GM21367 (cell line): ENCODE measurements around the gene KAT6B.
A peak's percentile ranks its signal among the peaks of the same experiment; 100 is the strongest.

Experiments used
- ATAC-seq: cut with Tn5 transposase; IDR thresholded peaks from one replicate; pipeline ENCODE4 v1.9.1; 2021; ENCODE audit not compliant: unreplicated experiment

KAT6B gene

DNA sequence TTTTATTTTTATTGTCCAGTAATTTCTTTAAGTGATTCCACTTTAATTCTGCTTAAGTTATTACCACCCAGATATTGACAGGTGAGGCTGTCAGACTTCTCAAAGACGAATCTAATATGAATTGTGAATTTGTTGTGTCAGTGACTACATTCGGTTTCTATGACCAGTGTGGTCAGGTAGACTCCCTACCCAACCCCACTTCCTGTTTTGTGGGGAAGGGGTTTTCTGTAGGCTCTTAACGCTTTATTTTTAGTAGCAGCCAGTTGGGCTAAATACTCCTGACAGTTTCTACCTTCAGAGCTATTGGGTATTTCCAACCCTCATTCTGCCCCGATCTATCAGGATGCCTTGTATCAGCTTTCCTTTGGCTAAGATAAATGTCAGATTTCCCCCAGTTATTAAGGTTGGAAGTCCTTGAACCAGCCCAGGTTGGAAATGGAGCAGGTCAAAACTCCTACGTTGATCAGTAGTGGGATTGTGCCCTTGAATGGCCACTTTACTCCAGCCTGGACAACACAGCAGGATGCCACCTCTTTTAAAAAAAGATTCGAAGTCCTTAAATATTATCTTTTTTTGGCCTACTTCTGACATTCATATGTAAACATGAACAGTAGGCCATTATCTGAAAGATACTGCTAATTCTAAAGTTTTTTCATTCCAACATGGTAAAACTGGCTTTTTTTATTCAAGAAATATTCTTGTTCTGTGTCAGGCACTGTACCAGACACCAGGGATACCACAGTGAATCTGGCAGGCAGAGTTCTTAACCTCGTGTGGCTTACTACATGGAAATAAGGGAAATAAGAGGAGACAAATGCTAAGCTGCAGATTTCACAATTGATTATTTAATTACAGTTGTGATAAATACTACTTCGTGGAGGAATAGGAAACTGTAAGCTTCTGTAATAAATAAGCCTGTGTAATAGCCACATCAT is 151.8 kb downstream of the KAT6B start:
- ATAC-seq, result peak; percentile 69

DNA sequence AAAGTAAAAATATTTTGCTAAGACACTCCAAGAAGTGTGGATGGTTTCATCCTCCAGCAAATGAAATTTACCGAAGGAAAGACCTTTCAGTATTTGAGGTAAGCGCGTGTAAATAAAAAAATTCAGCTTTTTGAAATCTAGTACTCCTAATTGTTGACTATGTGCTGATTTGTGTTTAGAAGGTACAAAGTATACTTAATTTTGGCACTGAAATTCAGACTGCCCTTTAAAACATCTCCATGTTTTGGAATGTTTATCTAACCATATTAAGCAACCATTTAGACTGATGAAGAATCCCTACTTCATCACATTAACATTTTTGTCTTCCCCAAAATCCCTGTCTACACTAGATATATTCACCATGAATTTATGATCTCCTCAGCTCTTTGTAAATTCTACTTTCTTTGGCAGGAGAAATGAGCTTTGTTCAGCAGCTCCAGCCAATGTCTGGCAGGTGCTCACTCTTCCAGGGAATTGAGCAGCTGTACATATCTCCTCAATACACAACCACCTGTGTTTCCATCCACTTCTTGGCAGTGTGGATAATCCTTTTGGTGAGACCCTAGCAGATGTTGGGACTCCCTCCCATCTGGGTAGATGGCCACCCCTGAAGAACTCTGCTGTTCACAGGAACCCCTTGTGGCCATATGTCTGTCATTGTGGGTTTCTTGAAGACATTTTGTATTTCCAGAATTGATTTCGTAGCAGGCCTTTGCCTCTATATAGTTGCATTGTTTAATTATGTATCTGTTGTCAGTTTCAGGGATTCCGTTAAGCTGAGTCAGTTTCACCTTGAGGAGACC is 155.6 kb downstream of the KAT6B start:
- no peak for ATAC-seq

DNA sequence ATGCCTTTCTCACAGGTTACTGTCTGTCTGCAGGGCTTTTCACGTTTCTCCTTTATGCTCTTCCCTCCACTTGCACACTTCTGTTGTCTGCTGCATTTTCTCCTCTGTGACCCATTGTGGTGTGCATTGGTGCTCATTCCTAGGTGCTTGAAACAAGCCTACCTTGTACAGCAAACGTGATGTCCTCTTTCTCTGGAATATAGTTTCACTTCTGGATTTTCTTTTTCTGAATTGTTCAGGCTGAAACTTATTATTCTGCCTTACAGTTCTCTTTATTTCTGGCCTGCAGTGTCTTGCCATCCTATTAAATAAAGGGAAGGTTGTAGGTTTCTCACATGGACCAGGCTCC is 156.2 kb downstream of the KAT6B start:
- no peak for ATAC-seq

DNA sequence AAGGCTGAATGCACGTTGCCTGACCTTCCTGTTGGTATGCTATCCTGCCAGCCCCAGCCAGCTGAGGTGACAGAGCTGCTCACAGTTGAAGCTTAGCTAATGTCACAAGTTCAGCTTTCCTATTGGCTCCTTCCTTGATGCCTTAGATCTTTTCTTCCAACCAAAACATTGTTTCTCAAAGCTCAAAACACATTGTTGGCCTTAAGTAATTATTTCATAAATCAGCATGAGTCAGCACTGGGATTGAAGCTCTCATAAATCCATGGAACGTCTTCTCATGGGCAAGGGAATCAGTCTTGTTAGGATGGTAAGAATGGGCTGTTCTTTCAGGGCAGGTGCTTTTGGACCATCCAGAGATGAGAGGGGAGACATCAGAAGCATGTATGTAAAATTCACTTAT is 157.0 kb downstream of the KAT6B start:
- ATAC-seq, result no peak

DNA sequence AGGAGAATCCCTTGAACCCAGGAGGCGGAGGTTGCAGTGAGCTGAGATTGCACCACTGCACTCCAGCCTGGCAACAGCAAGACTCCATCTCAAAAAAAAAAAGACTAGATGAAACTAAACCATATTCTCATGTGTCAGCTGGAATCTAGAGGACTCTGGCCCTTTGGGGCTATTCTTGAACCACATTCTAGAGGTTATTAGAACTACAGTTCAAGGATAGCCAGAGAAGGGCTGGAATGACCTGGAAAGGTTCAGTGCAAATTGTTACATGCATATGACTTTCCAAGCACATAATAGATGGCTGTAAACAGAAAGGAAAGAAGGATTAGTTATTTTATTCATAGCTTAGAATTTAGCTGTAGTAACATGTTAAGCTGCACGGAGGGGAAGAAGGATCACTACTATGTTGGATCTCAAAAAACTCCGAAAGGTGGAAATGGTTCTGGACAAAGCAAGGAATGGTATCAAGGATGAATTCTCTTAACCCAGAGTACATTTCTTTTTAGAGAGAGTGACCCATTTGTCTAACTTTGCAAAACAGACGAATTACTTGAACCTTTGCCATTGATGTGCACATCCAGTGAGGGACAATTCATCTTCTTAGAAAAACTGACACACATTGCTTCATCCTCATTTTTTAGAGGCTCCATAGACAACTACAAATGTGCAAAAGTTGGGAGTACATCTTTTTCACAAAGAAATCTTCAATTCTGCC is 161.1 kb downstream of the KAT6B start:
- no peak for ATAC-seq

DNA sequence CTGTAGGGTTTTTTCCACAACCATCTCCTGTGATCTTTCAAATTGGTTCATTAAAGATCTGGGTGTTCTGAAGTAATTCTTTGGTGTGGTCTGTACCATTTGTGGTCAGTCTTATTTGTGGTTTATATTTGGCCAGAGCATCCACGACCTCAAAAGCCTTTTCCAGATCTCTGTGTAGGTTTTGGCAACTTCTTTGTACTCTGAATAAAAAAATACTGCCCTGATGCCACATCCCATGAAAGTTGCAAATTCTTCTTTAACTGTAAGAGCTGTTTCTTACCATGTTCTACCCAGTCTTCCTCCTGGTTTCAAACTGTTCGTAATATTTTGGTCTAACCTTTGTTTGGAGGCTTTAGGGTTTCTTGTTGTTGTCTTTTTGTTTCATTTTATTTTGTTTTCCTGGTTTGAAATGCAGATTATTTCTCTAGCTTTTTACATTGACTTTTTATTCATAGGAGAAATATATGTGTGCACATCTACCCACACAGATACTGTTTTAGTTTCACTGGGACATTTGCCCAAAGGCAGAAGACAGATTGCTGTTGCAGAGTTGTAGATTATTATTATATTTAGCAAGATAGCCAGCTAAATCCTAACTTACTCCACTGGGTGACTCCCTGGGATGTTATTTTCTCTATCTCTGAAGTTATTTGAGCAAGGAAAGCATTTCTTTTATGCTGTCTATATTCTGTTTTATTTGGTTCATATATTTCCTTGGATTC is 161.8 kb downstream of the KAT6B start:
- ATAC-seq, result no peak

DNA sequence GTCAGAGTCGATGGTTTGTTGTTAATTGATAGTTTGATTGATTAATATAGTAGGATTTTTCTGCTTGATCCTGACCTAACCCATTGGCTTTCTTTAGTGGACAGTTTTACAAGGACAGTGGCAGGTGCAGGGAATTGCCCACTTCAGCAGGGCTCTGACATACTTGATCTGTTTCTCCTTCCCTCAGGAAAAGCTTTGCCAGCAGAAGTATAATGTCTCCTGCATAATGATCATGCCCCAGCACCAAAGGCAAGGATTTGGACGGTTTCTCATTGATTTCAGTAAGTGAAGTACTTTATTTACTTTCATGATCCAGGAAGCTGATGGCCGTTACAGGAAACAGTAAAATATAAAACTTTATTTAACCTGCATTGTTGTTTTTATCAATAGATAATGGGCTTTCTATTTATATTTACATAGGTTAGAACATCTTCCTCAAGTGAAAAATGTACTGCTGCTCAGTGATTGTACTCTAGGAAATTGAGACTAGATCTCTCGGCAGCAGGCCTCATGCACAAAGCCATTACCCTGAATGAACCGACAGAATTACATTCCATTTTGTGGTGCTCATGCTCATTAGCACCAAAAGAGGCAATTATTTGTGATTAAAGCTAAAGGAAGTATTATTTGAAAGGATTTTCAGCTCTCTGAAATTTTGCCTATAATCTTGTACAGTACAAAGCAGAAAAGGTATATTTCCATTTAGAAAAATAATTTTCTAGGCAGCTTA is 162.6 kb downstream of the KAT6B start:
- ATAC-seq, result no peak

DNA sequence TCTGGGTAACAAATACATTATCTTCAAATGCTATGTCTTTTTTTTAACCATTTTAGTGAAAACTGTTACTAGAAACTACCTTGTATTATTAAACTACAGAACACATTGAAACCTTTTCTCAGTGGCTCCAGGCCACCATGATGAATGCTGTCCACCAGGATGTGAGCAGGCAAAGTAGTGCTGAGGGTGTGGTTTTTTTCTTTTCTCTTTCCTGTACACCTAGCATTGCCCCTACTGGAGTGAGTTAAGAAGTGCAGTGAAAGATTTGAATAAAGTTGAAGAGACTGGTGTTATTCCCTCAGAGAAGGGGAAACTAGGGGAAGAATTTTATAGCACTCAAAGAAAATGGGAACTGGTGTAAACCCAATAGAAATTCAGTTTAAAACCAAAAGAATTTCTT is 165.0 kb downstream of the KAT6B start:
- ATAC-seq, result no peak

DNA sequence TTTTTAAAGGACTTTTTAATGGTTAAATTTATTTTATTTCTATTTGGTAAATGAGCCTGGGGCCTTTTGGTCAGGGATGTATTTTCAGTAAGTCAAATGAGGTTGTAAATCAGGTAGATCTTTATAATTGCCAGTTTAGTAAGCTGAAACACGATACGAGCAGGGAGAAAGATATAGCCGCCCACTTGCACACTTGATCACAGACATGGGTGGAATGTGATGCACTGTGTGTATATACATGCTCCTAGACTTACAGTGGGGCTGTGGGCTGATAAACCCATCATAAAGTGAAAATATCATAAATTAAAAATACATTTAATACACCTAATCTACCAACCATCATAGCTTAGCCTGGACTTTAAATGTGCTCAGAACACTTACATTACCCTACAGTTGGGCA is 165.7 kb downstream of the KAT6B start:
- no peak for ATAC-seq

DNA sequence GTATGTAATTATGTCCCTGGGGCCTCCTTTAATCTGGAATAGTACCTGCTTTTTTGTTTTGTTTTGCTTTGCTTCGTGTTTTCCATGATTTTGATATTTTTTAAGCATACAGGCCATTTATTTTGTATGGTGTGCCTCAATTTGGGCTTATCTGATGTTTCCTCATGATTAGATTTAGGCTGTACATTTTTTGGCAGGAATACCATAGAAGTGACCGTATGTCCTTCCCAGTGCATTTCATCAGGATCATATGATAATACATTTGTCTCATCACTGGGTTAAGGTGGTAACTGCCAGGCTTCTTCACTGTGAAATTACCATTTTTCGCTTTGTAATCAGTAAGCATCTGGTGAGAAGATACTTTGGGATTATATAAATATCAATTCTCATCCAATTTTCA is 167.2 kb downstream of the KAT6B start:
- ATAC-seq, result no peak

DNA sequence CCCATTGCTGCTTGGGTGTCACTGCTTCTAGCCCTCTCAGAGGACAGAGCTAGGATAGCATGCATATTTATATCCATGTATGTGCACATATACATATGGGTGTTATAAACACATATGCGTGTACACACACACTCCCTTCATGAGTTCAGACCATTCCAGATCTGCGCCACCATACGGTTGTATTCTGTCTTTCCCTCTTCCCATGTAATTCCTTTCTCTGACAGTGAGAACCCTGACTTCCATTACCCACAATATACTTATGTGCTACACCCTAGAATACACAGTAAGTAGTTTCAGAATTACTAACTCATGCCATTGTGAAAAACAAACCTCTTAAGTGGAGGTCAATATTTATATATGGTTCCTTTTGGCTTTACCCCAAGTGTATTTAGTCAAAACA is 168.5 kb downstream of the KAT6B start:
- no peak for ATAC-seq

DNA sequence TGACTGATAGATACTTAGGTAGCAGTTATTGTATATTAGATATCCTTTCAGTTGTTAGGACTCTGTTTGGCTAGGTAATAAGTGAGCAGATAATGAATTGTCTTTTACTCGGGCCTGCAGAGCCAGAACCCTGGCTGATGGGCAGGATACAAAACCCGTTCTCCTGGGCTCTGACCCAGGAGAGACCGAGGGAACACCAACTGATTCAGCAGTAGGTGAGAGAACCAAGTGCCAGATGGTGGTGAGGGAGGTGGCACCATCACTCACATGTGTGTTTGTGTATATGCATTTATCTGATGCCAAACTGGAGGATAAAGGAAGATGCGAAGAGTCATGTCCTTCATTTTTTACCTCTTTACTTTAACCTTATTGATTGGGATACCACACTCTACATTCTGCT is 169.4 kb downstream of the KAT6B start:
- ATAC-seq, result no peak

DNA sequence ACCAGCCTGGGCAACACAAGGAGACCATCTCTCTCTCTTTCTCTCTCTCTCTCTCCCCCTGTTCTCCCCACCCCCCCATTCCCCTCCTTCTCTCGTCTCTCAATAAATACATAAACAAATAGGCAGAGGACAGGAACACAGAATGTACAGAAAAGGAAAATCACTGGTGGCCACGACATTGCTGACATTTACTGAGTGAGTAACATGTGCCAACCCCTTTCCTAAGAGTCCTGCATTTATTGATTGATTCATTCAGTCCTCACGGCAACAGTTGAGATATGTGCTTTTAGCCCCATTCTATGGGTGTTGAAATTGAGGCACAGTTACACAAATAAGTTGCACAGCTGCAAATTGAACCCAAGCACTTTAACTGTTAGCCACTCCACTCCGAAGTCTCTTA is 170.8 kb downstream of the KAT6B start:
- ATAC-seq, result no peak

DNA sequence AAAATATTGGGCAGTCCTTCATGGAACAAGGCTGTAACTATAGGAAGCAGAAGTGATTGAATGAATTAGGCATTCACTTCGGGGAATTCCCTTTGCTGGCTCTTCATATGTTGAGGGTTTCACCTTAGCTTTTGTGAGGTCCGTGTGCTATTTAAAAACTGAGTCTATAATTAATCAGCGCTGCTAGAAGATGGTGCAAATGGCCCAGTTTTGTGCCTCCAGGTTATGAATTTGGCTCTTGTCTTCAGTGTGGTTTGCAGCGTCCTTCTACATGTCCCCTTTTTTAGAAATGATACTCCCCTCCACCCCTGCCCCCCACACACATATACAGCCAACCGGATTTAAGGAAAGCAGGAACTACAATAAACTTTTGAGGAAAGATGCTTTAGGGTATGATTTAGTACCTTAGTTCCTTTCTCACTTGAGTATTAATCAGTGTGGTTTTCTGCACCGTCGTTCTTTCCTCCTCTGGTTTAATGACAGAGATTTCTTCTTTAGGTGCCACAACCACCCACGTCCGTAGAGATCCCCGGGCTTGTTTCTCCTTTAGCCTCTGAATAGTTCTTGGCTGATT is 174.4 kb downstream of the KAT6B start:
- ATAC-seq, result no peak

DNA sequence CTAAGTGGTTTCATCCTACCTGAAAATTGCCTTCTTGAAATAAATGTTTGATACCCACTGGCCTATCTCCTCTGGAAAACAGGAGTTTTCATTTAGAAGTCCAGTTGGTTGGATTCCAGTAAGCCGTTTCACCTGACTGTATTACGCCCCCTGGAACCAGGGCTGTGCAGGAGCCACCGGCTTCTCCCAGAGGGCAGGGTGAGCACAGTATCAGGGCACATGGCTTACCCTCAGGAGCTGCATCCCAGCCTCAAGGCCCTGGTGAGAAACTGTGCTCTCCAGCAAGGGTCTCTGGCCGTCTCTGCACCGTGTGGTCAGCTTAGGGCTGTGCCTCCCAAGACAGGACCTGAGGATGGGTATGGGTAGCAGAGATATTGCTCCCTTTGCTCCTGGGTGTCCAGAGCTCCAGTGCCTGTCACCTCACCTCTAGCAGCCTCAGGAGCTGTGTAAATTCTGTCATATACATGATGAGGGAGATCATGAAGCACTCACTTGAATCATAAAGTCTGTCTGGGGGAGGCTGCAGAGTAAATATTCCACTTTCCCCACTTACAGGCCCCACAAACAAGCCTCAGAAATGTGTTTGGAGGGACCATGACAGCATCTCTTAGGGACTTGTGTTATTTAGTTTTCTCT is 175.4 kb downstream of the KAT6B start:
- no peak for ATAC-seq

DNA sequence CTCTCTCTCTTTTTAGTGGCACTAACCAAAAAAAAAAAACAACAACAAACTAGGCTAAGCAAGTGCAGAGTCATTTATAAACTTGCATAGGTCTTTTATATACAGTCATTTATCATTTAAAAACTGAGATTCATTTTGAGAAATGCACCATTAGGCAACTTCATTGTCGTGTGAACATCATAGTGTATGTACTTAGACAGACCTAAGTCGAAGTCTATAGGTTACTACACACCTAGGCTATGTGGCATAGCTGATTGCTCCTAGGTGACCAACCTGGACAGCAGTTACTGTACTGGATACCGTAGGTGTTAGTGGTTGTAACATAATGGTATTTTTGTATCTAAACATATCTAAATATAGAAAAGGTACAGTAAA is 175.9 kb downstream of the KAT6B start:
- no peak for ATAC-seq

DNA sequence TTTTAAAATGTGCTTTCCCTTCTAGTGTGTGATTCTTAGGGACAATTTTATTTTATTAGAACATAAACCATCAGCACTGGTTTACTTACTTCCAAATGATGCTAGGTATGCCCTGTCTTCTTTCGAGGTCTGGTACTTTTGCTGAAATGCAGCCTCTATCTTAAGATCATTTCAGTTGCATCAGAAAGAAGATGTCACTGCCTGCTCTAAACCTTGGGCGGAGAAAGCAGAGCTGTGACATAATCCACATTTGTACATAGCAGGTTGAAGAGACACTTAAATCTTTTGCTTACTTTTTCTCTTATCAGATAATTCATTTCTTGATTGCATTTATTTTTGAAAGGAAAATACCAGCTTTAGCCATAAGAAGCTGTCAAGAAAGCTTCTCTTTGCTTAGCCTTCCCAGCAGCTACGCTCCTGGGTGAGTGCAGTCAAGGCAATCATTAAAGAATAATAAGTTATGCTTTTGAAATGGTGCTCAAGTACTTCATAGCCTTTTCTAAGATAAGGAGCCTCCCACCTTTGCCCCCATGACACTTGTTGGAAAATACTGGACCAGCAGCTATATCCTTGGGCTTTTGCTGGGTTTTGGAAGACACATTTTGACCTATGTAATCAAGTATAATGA is 176.7 kb downstream of the KAT6B start:
- ATAC-seq, result no peak

DNA sequence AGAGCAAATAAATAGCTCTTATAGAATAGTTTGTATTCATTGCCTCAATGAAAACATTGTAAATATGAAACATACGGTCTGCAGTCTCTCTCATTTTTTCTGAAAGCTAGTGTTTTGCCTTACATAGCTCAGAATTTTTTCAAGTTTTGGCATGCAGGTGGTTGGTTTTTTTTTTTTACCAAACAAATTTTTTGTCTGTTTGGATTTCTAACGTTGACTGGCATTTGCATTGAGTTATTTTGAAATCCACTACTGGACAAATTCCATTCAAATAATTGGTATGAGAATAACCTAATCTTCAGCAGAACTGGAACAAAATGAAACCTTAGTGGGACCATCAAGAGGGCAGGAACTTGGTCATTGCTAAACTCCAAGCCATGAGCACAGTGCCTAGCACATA is 177.5 kb downstream of the KAT6B start:
- no peak for ATAC-seq

DNA sequence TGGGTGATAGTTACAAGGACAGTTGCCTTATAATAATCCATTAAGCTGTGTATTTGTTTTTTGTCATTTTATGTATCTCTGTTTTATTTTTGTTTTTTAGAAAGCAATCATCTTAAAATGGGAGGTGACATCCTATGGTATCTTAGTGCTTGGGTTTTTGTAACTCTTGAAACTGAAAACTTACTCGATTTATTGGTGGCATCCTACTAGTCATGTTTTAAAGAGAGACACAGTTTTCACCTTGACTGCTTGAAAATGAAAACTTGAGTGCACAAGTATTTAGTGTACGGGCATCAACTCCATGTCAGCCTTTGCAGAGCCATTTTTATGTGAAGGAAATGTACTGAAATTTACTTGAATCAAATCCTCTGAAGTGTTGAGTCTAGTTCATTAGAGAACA is 181.2 kb downstream of the KAT6B start:
- ATAC-seq, result no peak
